Panc1 (cell line): ENCODE data around the gene HNRNPR. TPM values are rescaled to one million over a fixed set of nuclear protein-coding genes. Genes with fewer than 3 reads are reported as not detected.

Source experiments
- ATAC-seq: fragments of 200-7000 bp; cut with Tn5 transposase; 2 replicates; pipeline ENCODE4 v1.9.1; 2020; ENCODE audit warnings: mild to moderate bottlenecking, moderate library complexity
- BruUV-seq: library from RNA; stranded (reverse); fragments of 400-500 nt; replicated peaks from 2 replicates; lab custom pipeline; 2021; lab: Mats Ljungman, UMichigan
- CTCF ChIA-PET: fragments of 300-600 bp; sonication (Branson Sonifier 250); formaldehyde crosslinking; loops from one replicate; lab custom pipeline; 2022; ENCODE audit warnings: antibody characterized with exemption; lab: Charles Lee
- POLR2A ChIA-PET: fragments of 300-600 bp; sonication (Branson Sonifier 250); formaldehyde crosslinking; loops from one replicate; lab custom pipeline; 2022; ENCODE audit warnings: antibody characterized with exemption; lab: Charles Lee
- DNase-seq: peaks from one replicate; pipeline ENCODE4 v3.0.0-alpha.2; 2010; ENCODE audit warnings: low read depth, low spot score
- H3K27ac ChIP-seq: 2 replicates; pipeline ENCODE4 v1.5.1; 2011; ENCODE audit warnings: mild to moderate bottlenecking, low read length, inconsistent platforms
- H3K27me3 ChIP-seq: fragments of 200-500 bp; sonication (Bioruptor generic); 2 replicates; pipeline ENCODE4 v1.6.0; 2014; ENCODE audit warnings: low read length, inconsistent platforms; ENCODE audit not compliant: control insufficient read depth, insufficient read depth
- H3K36me3 ChIP-seq: fragments of 200-500 bp; sonication (Bioruptor generic); 2 replicates; pipeline ENCODE4 v1.5.1; 2014; ENCODE audit warnings: inconsistent platforms, mild to moderate bottlenecking, low read length, moderate library complexity; ENCODE audit not compliant: control insufficient read depth, insufficient read depth
- H3K4me1 ChIP-seq: 2 replicates; pipeline ENCODE4 v1.5.1; 2011; ENCODE audit warnings: inconsistent platforms, mild to moderate bottlenecking, low read length, moderate library complexity; ENCODE audit not compliant: control insufficient read depth, insufficient read depth
- H3K4me3 ChIP-seq, 2 experiments: 2 replicates each; pipeline ENCODE4 v1.5.1; 2011 to 2012; ENCODE audit warnings: low read depth in 2 of 2, low read length in 2 of 2, mild to moderate bottlenecking in 2 of 2, inconsistent platforms in 1 of 2, moderate library complexity in 1 of 2
- H3K9me3 ChIP-seq: fragments of 200-500 bp; sonication (Bioruptor generic); 2 replicates; pipeline ENCODE4 v1.5.1; 2014; ENCODE audit warnings: low read depth, mild to moderate bottlenecking, inconsistent platforms, low read length, moderate library complexity; ENCODE audit not compliant: control insufficient read depth, insufficient read depth
- POLR2AphosphoS5 ChIP-seq: IDR thresholded peaks from 2 replicates; pipeline ENCODE4 v1.6.1; 2012; ENCODE audit warnings: mild to moderate bottlenecking, low read depth, low read length, moderate library complexity
- SIN3A ChIP-seq: IDR thresholded peaks from 2 replicates; pipeline ENCODE4 v1.6.1; 2012; ENCODE audit warnings: low read depth, mild to moderate bottlenecking, low read length, moderate library complexity, borderline replicate concordance; ENCODE audit not compliant: insufficient read depth
- TCF7L2 ChIP-seq: IDR thresholded peaks from 2 replicates; pipeline ENCODE4 v1.6.1; 2011; ENCODE audit warnings: mild to moderate bottlenecking, low read depth, low read length, inconsistent platforms
- in situ Hi-C: cut with HindIII; loops from 2 replicates; pipeline ENCODE4 v1.10.0; 2016; ENCODE audit warnings: low sequenced_read_pairs, low pct_unique_long_range_greater_than_20kb
- intact Hi-C: fragments of 100-400 bp; cut with micrococcal nuclease; formaldehyde crosslinking; loops from one replicate; pipeline ENCODE4 v1.10.0; 2022; ENCODE audit not compliant: unreplicated experiment
- total RNA-seq: library from RNA; stranded (reverse); gene quantifications from one replicate; pipeline ENCODE4 v1.2.1, GENCODE V29; 2021; ENCODE audit not compliant: unreplicated experiment
- TF ChIP-seq, protein P1 (sequence below), 2 experiments: IDR thresholded peaks; 2 replicates each; pipeline ENCODE4 v1.6.1; 2011 to 2012; ENCODE audit warnings: low read depth in 2 of 2, control low read depth in 1 of 2, low read length in 1 of 2, mild to moderate bottlenecking in 1 of 2, moderate library complexity in 1 of 2; ENCODE audit not compliant: insufficient read depth in 1 of 2
- TF ChIP-seq, protein P2 (sequence below): fragments of 450-650 bp; IDR thresholded peaks from 2 replicates; pipeline ENCODE4 v1.5.1; 2017; ENCODE audit warnings: mild to moderate bottlenecking

The HNRNPR gene
- total RNA-seq, 1 experiment from 2014 or later, result 173 TPM

DNA sequence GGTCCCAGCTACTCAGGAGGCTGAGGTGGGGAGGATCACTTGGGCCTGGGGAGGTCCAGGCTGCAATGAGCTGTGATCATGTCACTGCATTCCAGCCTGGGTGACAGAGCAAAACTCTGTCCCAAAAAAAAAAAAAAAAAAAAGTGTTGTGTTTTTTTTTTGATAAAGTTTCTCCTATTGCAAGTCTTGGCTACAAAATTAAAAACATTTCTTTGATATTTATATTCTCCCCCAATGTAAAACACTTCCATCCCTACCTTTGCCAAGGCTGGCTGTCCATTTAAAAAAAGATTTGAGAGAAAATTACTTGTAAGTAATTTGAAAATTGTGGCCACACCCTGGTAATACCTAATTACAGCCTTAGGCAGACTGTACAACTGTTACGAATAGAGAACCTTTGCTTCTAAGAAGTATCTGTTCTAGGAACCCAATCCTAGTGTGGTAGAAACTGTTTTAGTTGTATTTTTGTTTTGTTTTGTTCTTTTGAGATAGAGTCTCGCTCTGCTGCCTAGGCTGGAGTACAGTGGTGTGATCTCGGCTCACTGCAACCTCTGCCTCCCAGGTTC is 14.3 kb upstream of the HNRNPR start:
- peaks cover 13% of the 10 kb centered on the region for H3K36me3 ChIP-seq
- DNase-seq, result no peak
- no peak overlapping the region for H3K4me3 ChIP-seq
- TF ChIP-seq, protein P1, sequence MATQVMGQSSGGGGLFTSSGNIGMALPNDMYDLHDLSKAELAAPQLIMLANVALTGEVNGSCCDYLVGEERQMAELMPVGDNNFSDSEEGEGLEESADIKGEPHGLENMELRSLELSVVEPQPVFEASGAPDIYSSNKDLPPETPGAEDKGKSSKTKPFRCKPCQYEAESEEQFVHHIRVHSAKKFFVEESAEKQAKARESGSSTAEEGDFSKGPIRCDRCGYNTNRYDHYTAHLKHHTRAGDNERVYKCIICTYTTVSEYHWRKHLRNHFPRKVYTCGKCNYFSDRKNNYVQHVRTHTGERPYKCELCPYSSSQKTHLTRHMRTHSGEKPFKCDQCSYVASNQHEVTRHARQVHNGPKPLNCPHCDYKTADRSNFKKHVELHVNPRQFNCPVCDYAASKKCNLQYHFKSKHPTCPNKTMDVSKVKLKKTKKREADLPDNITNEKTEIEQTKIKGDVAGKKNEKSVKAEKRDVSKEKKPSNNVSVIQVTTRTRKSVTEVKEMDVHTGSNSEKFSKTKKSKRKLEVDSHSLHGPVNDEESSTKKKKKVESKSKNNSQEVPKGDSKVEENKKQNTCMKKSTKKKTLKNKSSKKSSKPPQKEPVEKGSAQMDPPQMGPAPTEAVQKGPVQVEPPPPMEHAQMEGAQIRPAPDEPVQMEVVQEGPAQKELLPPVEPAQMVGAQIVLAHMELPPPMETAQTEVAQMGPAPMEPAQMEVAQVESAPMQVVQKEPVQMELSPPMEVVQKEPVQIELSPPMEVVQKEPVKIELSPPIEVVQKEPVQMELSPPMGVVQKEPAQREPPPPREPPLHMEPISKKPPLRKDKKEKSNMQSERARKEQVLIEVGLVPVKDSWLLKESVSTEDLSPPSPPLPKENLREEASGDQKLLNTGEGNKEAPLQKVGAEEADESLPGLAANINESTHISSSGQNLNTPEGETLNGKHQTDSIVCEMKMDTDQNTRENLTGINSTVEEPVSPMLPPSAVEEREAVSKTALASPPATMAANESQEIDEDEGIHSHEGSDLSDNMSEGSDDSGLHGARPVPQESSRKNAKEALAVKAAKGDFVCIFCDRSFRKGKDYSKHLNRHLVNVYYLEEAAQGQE (IDR thresholded peaks at IDR 0.05; ENCODE audit: insufficient read depth in 1 of 2, low read depth in 2 of 2, low read length in 1 of 2), result no peak
- no peak for TF ChIP-seq SIN3A
- no peak for TF ChIP-seq TCF7L2
- TF ChIP-seq, protein P2, sequence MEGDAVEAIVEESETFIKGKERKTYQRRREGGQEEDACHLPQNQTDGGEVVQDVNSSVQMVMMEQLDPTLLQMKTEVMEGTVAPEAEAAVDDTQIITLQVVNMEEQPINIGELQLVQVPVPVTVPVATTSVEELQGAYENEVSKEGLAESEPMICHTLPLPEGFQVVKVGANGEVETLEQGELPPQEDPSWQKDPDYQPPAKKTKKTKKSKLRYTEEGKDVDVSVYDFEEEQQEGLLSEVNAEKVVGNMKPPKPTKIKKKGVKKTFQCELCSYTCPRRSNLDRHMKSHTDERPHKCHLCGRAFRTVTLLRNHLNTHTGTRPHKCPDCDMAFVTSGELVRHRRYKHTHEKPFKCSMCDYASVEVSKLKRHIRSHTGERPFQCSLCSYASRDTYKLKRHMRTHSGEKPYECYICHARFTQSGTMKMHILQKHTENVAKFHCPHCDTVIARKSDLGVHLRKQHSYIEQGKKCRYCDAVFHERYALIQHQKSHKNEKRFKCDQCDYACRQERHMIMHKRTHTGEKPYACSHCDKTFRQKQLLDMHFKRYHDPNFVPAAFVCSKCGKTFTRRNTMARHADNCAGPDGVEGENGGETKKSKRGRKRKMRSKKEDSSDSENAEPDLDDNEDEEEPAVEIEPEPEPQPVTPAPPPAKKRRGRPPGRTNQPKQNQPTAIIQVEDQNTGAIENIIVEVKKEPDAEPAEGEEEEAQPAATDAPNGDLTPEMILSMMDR, result no peak
- no peak for TF ChIP-seq POLR2AphosphoS5
- no peaks in the 10 kb centered on the region for H3K4me1 ChIP-seq
- intact Hi-C loops, result no loop called here
- H3K9me3 ChIP-seq, result peaks cover 47% of the 10 kb centered on the region
- BruUV-seq, result no TSS peak
- ChIA-PET CTCF (no interaction called here), POLR2A (no interaction called here)
- H3K27ac ChIP-seq, result no peak overlapping the region
- H3K27me3 ChIP-seq, result no peaks in the 10 kb centered on the region
- ATAC-seq, result no peak
- in situ Hi-C loops, result no loop called here

DNA sequence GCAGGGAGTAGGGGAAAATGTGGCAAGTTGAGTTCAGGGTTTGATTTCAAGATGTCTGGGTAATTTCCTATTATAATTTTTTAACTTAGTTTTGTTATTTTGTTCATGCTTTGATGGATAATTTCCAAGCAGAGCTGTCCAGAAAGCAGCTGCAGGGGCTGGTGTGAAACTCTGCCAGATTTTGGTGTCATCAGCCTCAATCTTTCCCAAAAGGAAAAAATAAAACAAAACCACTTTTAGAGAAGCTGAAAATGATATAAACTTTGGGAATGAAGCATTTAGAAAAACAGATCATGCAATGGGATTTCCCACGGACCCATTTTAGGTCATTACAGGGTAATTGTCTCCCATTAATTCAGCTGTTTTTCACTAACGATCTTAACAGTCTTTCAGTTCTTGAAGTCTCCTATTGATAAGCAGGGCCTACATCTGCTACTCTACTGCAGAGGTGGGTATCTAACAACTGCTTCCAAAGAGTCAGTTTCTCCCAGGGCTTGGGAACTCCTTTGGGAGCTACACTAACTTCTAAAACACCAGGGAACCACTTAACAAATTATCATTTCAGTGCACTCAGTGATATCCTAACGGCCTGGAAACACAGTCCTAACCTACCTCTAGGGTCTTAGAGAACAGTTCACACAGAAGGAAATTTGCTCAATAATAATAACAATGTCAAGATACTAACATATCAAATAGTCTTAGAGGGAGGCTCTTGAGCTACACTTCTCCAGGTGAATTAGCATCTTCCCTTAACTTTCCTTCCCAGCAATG is 13.2 kb upstream of the HNRNPR start:
- 0 out of 2 replicates have a peak, but pooled peaks cover 7% of the 10 kb centered on the region for H3K36me3 ChIP-seq
- H3K9me3 ChIP-seq, result peaks cover 36% of the 10 kb centered on the region
- in situ Hi-C loops (no loop called here), intact Hi-C loops (no loop called here)
- H3K4me3 ChIP-seq, result no peak overlapping the region
- no peak overlapping the region for H3K27ac ChIP-seq
- no TSS peak for BruUV-seq
- CTCF ChIA-PET, result interaction anchor here (0.6 kb wide), 1 partner anchor 13 kb away, joined by 3 read pairs; no protein-coding TSS in a partner anchor
- no peaks in the 10 kb centered on the region for H3K4me1 ChIP-seq
- POLR2A ChIA-PET, result interaction anchor here (0.6 kb wide), 1 partner anchor 13 kb away, joined by 11 read pairs; the partner anchor contains the start of gene HNRNPR
- TF ChIP-seq TCF7L2 (no peak), SIN3A (no peak), POLR2AphosphoS5 (no peak)
- TF ChIP-seq, protein P1 (IDR thresholded peaks at IDR 0.05; ENCODE audit: insufficient read depth in 1 of 2, low read depth in 2 of 2, low read length in 1 of 2), result no peak
- TF ChIP-seq, protein P2, result no peak
- ATAC-seq, result no peak
- no peaks in the 10 kb centered on the region for H3K27me3 ChIP-seq
- no peak for DNase-seq
